Neutrophil (primary cell): ENCODE measurements around the gene SYTL5.

Experiments
- H3K27ac ChIP-seq: fragments of 200-600 bp; sonication (generic); 2 replicates; pipeline ENCODE4 v1.5.1; 2016; ENCODE audit warnings: mild to moderate bottlenecking, moderate library complexity
- H3K27me3 ChIP-seq: fragments of 200-600 bp; sonication (generic); 2 replicates; pipeline ENCODE4 v1.6.0; 2016; ENCODE audit warnings: mild to moderate bottlenecking
- H3K36me3 ChIP-seq: fragments of 200-600 bp; sonication (generic); 2 replicates; pipeline ENCODE4 v1.5.1; 2017
- H3K4me1 ChIP-seq, 2 experiments: fragments of 200-600 bp in 1 of 2; sonication (generic) in 1 of 2; 1 replicate in 1 of 2; 2 replicates in 1 of 2; pipeline versions ENCODE4 v1.5.1 to v1.6.1; 2013 to 2016; ENCODE audit warnings: low read depth in 1 of 2, low read length in 1 of 2, mild to moderate bottlenecking in 1 of 2, moderate library complexity in 1 of 2; ENCODE audit not compliant: control insufficient read depth in 1 of 2, insufficient read depth in 1 of 2
- H3K4me3 ChIP-seq, 2 experiments: fragments of 200-600 bp in 1 of 2; sonication (generic) in 1 of 2; 1 replicate in 1 of 2; 2 replicates in 1 of 2; pipeline ENCODE4 v1.5.1; 2013 to 2016; ENCODE audit warnings: low read depth in 1 of 2, low read length in 1 of 2, mild to moderate bottlenecking in 1 of 2, moderate library complexity in 1 of 2
- H3K9me3 ChIP-seq: fragments of 200-600 bp; sonication (generic); 2 replicates; pipeline ENCODE4 v1.5.1; 2016
- TF ChIP-seq, protein P1 (sequence below): fragments of 200-600 bp; sonication (generic); IDR thresholded peaks from 2 replicates; pipeline ENCODE4 v1.5.1; 2016; ENCODE audit warnings: antibody characterized with exemption

The SYTL5 gene

DNA sequence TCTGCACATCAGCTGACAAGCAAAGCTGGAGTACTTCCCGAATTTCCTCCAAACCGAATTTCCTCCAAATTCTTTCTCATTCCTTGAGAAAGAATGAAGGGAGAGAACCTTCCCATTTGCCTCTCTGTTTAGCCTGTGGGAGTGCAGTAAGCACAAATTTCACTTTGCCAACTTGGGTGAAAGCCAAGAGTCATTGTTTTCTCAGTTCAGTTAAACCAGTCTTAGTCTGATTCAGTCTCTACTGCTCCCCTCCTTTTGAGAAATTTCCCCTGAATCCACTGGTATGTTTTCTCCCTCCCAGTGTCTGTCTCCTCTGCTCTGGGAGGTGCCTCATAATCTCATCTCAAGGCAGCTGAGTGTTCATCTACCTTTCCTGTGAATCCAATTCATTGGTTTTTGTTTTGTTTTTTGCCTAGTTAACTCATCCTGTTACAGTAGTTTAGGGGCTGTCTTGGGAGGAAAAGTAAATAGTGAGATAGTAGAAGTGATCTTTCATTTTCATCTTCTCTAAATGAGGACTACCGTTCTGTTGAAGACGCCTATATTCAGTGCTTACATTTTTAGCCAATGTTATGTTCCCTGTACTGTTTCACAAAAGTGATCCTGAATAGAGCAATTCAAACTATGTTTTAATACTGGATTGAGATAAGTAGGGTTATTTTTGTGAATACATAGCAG, 49.0 kb downstream of the SYTL5 start:
- TF ChIP-seq, protein P1, sequence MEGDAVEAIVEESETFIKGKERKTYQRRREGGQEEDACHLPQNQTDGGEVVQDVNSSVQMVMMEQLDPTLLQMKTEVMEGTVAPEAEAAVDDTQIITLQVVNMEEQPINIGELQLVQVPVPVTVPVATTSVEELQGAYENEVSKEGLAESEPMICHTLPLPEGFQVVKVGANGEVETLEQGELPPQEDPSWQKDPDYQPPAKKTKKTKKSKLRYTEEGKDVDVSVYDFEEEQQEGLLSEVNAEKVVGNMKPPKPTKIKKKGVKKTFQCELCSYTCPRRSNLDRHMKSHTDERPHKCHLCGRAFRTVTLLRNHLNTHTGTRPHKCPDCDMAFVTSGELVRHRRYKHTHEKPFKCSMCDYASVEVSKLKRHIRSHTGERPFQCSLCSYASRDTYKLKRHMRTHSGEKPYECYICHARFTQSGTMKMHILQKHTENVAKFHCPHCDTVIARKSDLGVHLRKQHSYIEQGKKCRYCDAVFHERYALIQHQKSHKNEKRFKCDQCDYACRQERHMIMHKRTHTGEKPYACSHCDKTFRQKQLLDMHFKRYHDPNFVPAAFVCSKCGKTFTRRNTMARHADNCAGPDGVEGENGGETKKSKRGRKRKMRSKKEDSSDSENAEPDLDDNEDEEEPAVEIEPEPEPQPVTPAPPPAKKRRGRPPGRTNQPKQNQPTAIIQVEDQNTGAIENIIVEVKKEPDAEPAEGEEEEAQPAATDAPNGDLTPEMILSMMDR: no peak
- H3K27ac ChIP-seq: no peak overlapping the region
- H3K4me3 ChIP-seq: no peak overlapping the region
- no peaks in the 10 kb centered on the region for H3K27me3 ChIP-seq
- no peaks in the 10 kb centered on the region for H3K36me3 ChIP-seq
- H3K4me1 ChIP-seq: no peaks in the 10 kb centered on the region
- no peaks in the 10 kb centered on the region for H3K9me3 ChIP-seq

DNA sequence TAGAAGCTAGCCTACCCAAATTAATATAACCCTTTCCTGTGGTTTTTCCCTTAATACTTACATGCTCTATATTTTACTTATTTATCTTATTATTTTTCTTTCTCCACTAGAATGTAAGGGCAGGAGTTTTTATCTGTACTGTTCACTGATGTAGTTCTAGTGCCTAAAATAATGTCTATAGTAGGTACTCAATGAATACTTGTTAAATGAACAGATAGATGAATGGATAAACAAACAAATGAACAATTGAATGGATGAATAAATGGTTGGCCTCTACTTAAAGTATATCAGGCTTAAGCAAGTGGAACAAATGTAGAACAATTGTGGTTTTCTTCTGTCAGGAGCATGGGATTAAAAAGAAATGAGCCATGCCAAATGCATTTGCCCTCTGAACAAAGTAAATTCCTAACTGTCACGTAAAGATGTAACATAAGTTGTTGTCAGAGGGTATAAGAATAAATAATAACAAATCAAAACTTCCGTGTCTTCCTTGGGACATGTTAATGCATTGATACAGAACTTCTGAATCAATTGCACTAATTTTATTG, 54.1 kb downstream of the SYTL5 start:
- TF ChIP-seq, protein P1: no peak
- H3K27ac ChIP-seq: no peak overlapping the region
- H3K27me3 ChIP-seq: no peaks in the 10 kb centered on the region
- no peaks in the 10 kb centered on the region for H3K4me1 ChIP-seq
- no peak overlapping the region for H3K4me3 ChIP-seq
- H3K36me3 ChIP-seq: no peaks in the 10 kb centered on the region
- no peaks in the 10 kb centered on the region for H3K9me3 ChIP-seq

DNA sequence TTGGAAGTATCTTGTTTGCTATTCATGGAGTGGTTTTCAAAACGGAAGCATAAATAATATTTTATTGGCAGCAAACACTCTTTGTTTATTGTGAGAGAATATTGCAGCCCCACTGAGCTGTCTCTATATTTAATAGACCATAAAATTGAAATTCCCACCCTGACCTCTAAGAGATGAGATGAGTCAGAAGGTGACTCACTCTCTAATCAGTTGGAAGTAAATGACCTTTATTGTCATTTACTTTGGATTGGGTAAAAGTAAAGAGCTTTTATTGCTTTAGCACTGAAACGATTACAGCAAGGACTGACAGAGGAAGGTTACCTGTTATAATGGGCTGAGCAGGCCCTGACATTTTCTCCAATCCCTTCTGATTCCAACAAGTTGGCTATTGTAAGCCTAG, 55.0 kb downstream of the SYTL5 start:
- H3K27ac ChIP-seq: no peak overlapping the region
- TF ChIP-seq, protein P1: no peak
- H3K4me3 ChIP-seq: no peak overlapping the region

DNA sequence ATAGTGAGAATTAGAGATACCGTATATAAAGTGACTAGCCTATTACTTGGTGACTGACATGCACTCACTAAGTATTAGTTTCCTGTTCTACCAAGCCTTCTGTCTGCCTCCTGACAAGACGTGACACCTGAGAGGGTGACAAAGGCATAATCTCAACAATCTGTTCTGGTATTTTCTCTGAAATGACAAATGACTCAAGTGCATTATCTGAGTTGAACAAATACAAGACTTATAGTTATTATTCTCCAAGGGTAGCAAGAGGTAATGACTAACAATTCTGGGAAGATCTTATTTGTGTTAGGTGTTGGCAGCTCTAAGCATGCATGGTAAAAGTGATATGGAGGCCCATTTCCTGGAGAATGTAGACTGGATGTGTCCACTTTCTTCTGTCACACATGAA, 60.6 kb downstream of the SYTL5 start:
- Histone ChIP-seq H3K27me3 (no peaks in the 10 kb centered on the region), H3K36me3 (no peaks in the 10 kb centered on the region), H3K27ac (no peak overlapping the region), H3K4me3 (no peak overlapping the region), H3K4me1 (no peaks in the 10 kb centered on the region), H3K9me3 (no peaks in the 10 kb centered on the region)
- TF ChIP-seq, protein P1: no peak

More for the DNA sequence above, 55.0 kb downstream of the SYTL5 start:
- Histone ChIP-seq H3K9me3 (no peaks in the 10 kb centered on the region), H3K36me3 (no peaks in the 10 kb centered on the region), H3K4me1 (no peaks in the 10 kb centered on the region), H3K27me3 (no peaks in the 10 kb centered on the region)

DNA sequence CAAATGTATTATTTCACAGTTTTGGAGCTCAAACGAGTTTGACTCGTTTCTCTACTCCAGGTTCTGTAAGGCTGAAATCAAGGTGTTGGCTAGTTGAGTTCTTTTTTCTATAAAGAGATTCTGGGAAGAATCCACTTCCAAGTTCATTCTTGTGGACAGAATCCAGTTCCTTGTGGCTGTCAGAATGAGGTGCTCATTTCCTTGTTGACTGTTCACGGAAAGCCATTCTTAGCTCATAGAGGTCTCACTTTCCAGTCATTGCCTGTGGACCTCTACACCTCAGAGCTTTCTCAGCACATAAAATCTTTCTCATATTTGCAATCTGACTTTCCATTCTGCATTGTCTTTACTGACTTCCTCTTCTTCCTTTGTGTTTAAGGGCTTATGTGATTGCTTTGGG, 62.9 kb downstream of the SYTL5 start:
- Histone ChIP-seq H3K4me1 (no peaks in the 10 kb centered on the region), H3K27ac (no peak overlapping the region), H3K36me3 (no peaks in the 10 kb centered on the region), H3K27me3 (no peaks in the 10 kb centered on the region), H3K4me3 (no peak overlapping the region), H3K9me3 (no peaks in the 10 kb centered on the region)
- TF ChIP-seq, protein P1: no peak
